ENCODE results near the gene SUGP1. TPM values are rescaled to one million over a fixed set of nuclear protein-coding genes. Genes with fewer than 3 reads are reported as not detected.

Gene SUGP1
- total and polyA plus RNA-seq, 2 of the 4 experiments (the other 2 are of a cell fraction): 33.2 to 35.8 TPM

GRCh38 chr19:19347401-19348110 is 27.2 kb upstream of the SUGP1 start:
- H4K5ac ChIP-seq (ENCODE audit: low read depth, low read length): no peak overlapping the region
- no peak overlapping the region for H3K14ac ChIP-seq (replicated peaks; ENCODE audit: low read depth, low read length)
- H2AFZ ChIP-seq (replicated peaks; ENCODE audit: low read length, poor library complexity): no peak overlapping the region
- no peak overlapping the region for H3K4me3 ChIP-seq (ENCODE audit: insufficient read depth, low read depth, low read length)
- H4K20me1 ChIP-seq (ENCODE audit: insufficient read depth, low read length): peaks cover 5% of the 10 kb centered on the region
- no peaks in the 10 kb centered on the region for H3K9me3 ChIP-seq (ENCODE audit: control insufficient read depth, insufficient read depth, low read length)
- intact Hi-C loops (cut with micrococcal nuclease): no loop called here
- ATAC-seq (ENCODE audit: low read depth) (no peak), DNase-seq (no peak)
- TF ChIP-seq POLR2A (IDR thresholded peaks at IDR 0.05; ENCODE audit: low read depth, low read length) (no peak), MXI1 (IDR thresholded peaks at IDR 0.05; ENCODE audit: borderline replicate concordance, low read depth, low read length) (no peak), MAFK (IDR thresholded peaks at IDR 0.05; ENCODE audit: low read depth, low read length) (no peak), NFE2L2 (IDR thresholded peaks at IDR 0.05; ENCODE audit: low read depth, low read length) (no peak), MAZ (IDR thresholded peaks at IDR 0.05; ENCODE audit: borderline replicate concordance, low read depth, low read length) (no peak)
- H3K36me3 ChIP-seq (ENCODE audit: control insufficient read depth, insufficient read depth, low read length): peaks cover 75% of the 10 kb centered on the region
- peaks cover 0 to 12% of the 10 kb centered on the region in 2 experiments; a peak in 1 of 4 replicates for H3K79me1 ChIP-seq (ENCODE audit: low read depth in 1 of 2, low read length in 2 of 2)
- H3K27ac ChIP-seq (ENCODE audit: insufficient read depth, low read length): no peak overlapping the region
- H3K23ac ChIP-seq (ENCODE audit: low read depth, low read length): no peak overlapping the region
- 90% methylated on average over 3 of the region's 10 CpGs; no CpG with 5 or more reads in 1 of the 2 experiments for WGBS, 2 experiments (ENCODE audit: extremely low coverage in 2 of 2, insufficient read length in 1 of 2)
- H3K9me1 ChIP-seq (ENCODE audit: insufficient read depth, low read length): no peaks in the 10 kb centered on the region
- H3K4ac ChIP-seq (ENCODE audit: low read depth, low read length): no peak overlapping the region
- H3K27me3 ChIP-seq (ENCODE audit: control insufficient read depth, insufficient read depth, low read length): no peaks in the 10 kb centered on the region
- in situ Hi-C loops (cut with MboI; ENCODE audit: low sequenced_read_pairs): no loop called here
- no peak overlapping the region for H3K56ac ChIP-seq (ENCODE audit: extremely low read depth, insufficient read depth, low read length)
- H3K18ac ChIP-seq (ENCODE audit: low read depth, low read length): no peak overlapping the region
- H4K91ac ChIP-seq (ENCODE audit: insufficient read depth, low read depth, low read length): no peak overlapping the region
- POLR2A ChIA-PET (ENCODE audit: unreplicated experiment): no interaction called here
- H2BK20ac ChIP-seq (ENCODE audit: low read depth, low read length): no peak overlapping the region
- BruUV-seq (replicated peaks): no TSS peak
- no peak overlapping the region for H2AK5ac ChIP-seq (ENCODE audit: low read depth, low read length)
- dilution Hi-C loops (cut with HindIII; ENCODE audit: low sequenced_read_pairs, unreplicated experiment): no loop called here
- no peak overlapping the region for H3K4me2 ChIP-seq (ENCODE audit: low read depth, low read length)
- H4K8ac ChIP-seq (ENCODE audit: low read depth in 2 of 2, low read length in 2 of 2): no peak overlapping the region
- no peak overlapping the region for H2BK5ac ChIP-seq (ENCODE audit: low read depth, low read length, poor library complexity, severe bottlenecking)
- H3K4me1 ChIP-seq (ENCODE audit: control insufficient read depth, insufficient read depth, low read length): no peaks in the 10 kb centered on the region
- no peak overlapping the region for H2AK9ac ChIP-seq (replicated peaks; ENCODE audit: low read depth, low read length, poor library complexity)
- CTCF ChIA-PET: no interaction called here
- no peak overlapping the region for H2BK15ac ChIP-seq (ENCODE audit: low read depth, low read length)
- no peak overlapping the region for H3K9ac ChIP-seq (ENCODE audit: low read depth, low read length)
- H2BK120ac ChIP-seq (ENCODE audit: low read depth, low read length): no peak overlapping the region

All from IMR-90 (cell line).